HepG2 (cell line): ENCODE results near the gene NMNAT1.

Experiments used
- ATF2 ChIP-seq: sonication (generic); formaldehyde crosslinking; IDR thresholded peaks from 2 replicates; pipeline ENCODE4 v1.4.0; 2020; ENCODE audit warnings: missing genetic modification reagents
- CTCF ChIP-seq: sonication (generic); formaldehyde crosslinking; IDR thresholded peaks from 2 replicates; pipeline ENCODE4 v1.5.0; 2020; ENCODE audit warnings: mild to moderate bottlenecking, missing genetic modification reagents, moderate library complexity
- FOSL2 ChIP-seq: sonication (generic); formaldehyde crosslinking; IDR thresholded peaks from 2 replicates; pipeline ENCODE4 v1.4.0; 2020; ENCODE audit warnings: missing genetic modification reagents
- HMGXB4 ChIP-seq, 2 experiments: sonication (generic) in 1 of 2; formaldehyde crosslinking in 1 of 2; IDR thresholded peaks; 2 replicates each; pipeline versions ENCODE4 v1.4.0 to v1.6.1; 2018 to 2020; ENCODE audit warnings: missing genetic modification reagents in 2 of 2, borderline replicate concordance in 1 of 2, low read depth in 1 of 2, mild to moderate bottlenecking in 1 of 2, missing biosample characterization in 1 of 2
- MLXIP ChIP-seq: sonication (generic); formaldehyde crosslinking; IDR thresholded peaks from 2 replicates; pipeline ENCODE4 v1.9.0; 2021; ENCODE audit warnings: missing genetic modification reagents, borderline replicate concordance
- NR2F2 ChIP-seq: IDR thresholded peaks from 2 replicates; pipeline ENCODE4 v1.6.1; 2012; ENCODE audit warnings: low read depth, inconsistent platforms, borderline replicate concordance
- TP53 ChIP-seq: sonication (generic); formaldehyde crosslinking; conservative IDR thresholded peaks from 2 replicates; pipeline ENCODE4 v1.4.0; 2020; ENCODE audit warnings: missing genetic modification reagents
- ZFY ChIP-seq: sonication (generic); formaldehyde crosslinking; IDR thresholded peaks from 2 replicates; pipeline ENCODE4 v1.4.0; 2020; ENCODE audit warnings: missing genetic modification reagents
- ZNF253 ChIP-seq: sonication (generic); formaldehyde crosslinking; IDR thresholded peaks from 2 replicates; pipeline ENCODE4 v1.8.0; 2022; ENCODE audit warnings: mild to moderate bottlenecking, missing genetic modification reagents, borderline replicate concordance
- ZNF274 ChIP-seq: sonication (generic); formaldehyde crosslinking; IDR thresholded peaks from 2 replicates; pipeline ENCODE4 v1.5.1; 2020; ENCODE audit warnings: mild to moderate bottlenecking, missing genetic modification reagents
- TF ChIP-seq, protein P1 (sequence below): sonication (generic); formaldehyde crosslinking; IDR thresholded peaks from one replicate; pipeline ENCODE4 v1.5.1; 2020; ENCODE audit warnings: mild to moderate bottlenecking, missing genetic modification reagents; ENCODE audit errors: not compliant biosample characterization
- TF ChIP-seq, protein P2 (sequence below): sonication (generic); formaldehyde crosslinking; IDR thresholded peaks from 2 replicates; pipeline ENCODE4 v1.5.0; 2020; ENCODE audit warnings: missing genetic modification reagents

DNA sequence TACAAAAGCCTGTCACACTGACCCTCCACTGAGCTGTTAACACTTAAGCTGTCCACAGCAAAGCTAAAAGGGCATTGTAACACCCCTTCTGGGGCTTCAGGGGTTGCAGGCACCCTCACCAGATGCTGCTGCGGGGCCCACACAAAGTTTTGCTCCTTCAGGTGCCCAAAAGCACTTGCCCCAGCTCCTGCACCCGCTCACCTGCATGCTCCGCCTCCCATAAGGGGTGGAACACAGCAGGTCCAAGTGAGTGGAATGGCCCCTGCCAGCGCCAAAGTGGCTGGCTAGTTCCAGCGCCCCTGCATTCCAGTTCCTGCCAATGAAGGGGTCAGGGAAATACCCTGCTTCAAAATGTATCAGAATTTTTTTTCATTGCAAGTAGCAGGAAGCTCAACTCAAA lies 46.5 kb downstream of the NMNAT1 start:
- no peak for TF ChIP-seq NR2F2
- TF ChIP-seq ZNF274 = no peak
- TF ChIP-seq ZNF253 (CRISPR knock-in tag) = no peak
- TF ChIP-seq ATF2 (CRISPR knock-in tag) = no peak
- TF ChIP-seq CTCF (CRISPR knock-in tag) = no peak
- TF ChIP-seq MLXIP (CRISPR knock-in tag) = no peak
- no peak for TF ChIP-seq FOSL2 (CRISPR knock-in tag)
- TF ChIP-seq ZFY (CRISPR knock-in tag) = no peak
- TF ChIP-seq, protein P1, sequence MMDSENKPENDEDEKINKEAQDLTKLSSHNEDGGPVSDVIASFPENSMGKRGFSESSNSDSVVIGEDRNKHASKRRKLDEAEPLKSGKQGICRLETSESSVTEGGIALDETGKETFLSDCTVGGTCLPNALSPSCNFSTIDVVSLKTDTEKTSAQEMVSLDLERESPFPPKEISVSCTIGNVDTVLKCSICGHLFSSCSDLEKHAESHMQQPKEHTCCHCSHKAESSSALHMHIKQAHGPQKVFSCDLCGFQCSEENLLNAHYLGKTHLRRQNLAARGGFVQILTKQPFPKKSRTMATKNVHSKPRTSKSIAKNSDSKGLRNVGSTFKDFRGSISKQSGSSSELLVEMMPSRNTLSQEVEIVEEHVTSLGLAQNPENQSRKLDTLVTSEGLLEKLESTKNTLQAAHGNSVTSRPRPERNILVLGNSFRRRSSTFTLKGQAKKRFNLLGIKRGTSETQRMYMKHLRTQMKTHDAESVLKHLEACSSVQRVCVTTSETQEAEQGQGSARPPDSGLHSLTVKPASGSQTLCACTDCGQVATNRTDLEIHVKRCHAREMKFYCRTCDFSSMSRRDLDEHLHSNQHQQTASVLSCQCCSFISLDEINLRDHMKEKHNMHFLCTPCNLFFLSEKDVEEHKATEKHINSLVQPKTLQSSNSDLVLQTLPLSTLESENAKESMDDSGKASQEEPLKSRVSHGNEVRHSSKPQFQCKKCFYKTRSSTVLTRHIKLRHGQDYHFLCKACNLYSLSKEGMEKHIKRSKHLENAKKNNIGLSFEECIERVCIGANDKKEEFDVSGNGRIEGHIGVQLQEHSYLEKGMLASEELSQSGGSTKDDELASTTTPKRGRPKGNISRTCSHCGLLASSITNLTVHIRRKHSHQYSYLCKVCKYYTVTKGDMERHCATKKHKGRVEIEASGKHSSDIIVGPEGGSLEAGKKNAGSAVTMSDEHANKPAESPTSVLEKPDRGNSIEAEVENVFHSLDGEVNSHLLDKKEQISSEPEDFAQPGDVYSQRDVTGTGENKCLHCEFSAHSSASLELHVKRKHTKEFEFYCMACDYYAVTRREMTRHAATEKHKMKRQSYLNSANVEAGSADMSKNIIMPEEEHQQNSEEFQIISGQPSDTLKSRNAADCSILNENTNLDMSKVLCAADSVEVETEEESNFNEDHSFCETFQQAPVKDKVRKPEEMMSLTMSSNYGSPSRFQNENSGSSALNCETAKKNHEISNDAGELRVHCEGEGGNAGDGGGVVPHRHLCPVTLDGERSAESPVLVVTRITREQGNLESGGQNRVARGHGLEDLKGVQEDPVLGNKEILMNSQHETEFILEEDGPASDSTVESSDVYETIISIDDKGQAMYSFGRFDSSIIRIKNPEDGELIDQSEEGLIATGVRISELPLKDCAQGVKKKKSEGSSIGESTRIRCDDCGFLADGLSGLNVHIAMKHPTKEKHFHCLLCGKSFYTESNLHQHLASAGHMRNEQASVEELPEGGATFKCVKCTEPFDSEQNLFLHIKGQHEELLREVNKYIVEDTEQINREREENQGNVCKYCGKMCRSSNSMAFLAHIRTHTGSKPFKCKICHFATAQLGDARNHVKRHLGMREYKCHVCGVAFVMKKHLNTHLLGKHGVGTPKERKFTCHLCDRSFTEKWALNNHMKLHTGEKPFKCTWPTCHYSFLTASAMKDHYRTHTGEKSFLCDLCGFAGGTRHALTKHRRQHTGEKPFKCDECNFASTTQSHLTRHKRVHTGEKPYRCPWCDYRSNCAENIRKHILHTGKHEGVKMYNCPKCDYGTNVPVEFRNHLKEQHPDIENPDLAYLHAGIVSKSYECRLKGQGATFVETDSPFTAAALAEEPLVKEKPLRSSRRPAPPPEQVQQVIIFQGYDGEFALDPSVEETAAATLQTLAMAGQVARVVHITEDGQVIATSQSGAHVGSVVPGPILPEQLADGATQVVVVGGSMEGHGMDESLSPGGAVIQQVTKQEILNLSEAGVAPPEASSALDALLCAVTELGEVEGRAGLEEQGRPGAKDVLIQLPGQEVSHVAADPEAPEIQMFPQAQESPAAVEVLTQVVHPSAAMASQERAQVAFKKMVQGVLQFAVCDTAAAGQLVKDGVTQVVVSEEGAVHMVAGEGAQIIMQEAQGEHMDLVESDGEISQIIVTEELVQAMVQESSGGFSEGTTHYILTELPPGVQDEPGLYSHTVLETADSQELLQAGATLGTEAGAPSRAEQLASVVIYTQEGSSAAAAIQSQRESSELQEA (CRISPR knock-in tag) = no peak
- TF ChIP-seq, protein P2, sequence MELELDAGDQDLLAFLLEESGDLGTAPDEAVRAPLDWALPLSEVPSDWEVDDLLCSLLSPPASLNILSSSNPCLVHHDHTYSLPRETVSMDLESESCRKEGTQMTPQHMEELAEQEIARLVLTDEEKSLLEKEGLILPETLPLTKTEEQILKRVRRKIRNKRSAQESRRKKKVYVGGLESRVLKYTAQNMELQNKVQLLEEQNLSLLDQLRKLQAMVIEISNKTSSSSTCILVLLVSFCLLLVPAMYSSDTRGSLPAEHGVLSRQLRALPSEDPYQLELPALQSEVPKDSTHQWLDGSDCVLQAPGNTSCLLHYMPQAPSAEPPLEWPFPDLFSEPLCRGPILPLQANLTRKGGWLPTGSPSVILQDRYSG (CRISPR knock-in tag) = no peak
- TF ChIP-seq HMGXB4 (CRISPR knock-in tag; IDR thresholded peaks at IDR 0.05; ENCODE audit: borderline replicate concordance in 1 of 2, low read depth in 1 of 2) = no peak
- no peak for TF ChIP-seq TP53 (CRISPR knock-in tag)
